HG02981 (cell line): Measurements from ENCODE around the gene UBE2J2.

Source experiments
- ATAC-seq: cut with Tn5 transposase; IDR thresholded peaks from one replicate; pipeline ENCODE4 v1.9.1; 2021; ENCODE audit warnings: mild to moderate bottlenecking, moderate library complexity; ENCODE audit not compliant: unreplicated experiment

Gene UBE2J2

GRCh38 chr1:1241588-1242219 is 31.9 kb downstream of the UBE2J2 start:
- ATAC-seq = no peak

DNA sequence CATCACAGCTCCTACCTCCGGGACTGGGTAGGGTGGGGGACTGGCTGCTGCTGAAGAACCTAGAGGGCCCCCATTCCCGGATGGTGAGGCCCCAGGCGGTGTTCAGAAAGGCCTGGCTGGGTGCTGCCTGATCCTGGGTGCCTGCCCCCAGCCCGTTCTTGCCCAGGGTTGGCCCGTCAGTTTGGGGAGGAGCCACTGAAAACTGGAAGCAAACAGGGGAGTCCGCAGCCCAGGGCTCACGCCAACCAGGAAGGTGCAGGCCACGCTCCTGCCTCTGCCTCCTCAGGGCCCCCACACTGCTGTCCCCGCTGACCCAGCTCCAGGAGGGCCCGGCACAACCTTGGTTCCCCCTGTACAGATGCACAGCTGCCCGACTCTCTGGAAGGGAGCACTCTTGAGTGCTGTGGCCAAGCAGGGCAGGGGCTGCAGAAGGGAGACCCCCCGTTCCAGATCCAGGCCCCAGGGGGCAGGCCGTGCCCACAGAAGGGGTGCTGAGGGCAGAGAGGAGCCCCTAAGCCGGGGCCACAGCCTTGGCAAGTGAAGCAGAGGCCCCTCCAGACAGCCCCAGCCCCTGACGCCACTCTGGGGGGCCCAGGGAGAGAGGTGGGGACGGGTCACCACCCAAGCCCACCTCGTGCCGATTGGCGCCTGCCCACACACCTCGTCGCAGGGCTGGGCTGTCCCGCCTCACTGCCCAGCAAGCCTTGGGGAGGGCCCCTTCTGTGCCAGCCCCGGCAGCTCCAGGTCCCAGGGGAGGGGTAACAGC is 32.6 kb downstream of the UBE2J2 start:
- ATAC-seq = no peak

- ATAC-seq = no peak
Observed at GRCh38 chr1:1240348-1240732, 33.3 kb downstream of the UBE2J2 start.

DNA sequence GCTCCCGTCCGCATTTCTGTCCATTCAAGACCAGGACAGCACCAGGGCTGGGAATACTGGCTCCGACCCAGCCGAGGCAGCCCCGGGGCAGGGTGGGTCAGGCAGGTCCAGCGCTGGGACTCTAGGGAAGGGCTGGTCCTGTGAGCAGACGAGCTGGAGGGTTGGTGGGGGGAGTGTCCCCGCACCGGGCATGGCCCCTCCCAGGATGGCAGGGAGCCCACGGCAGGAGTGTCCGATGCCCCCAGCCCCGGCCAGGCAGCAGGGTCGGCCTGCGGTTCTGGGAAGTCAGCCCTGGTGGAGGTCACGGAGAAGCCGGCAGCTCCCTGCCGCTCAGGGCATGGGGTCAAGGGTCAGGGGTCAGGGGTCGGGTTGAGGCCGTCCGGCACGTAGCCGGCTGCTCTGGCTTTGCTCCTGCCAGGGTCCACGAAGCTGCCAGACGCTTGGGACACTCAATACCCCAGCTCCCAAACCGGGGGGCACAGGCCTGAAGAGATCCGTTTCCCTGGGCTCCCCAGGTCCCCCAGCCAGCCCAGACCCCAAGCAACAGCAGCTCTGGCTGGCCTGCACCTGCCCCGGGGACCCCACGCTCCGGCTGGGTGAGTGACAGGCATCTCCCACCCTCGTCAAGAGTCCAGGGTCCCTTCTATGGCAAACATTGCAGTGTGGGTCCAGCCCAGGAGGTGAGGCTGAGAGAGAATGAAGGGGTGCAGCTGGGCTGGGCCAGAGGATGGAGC is 33.9 kb downstream of the UBE2J2 start:
- no peak for ATAC-seq

DNA sequence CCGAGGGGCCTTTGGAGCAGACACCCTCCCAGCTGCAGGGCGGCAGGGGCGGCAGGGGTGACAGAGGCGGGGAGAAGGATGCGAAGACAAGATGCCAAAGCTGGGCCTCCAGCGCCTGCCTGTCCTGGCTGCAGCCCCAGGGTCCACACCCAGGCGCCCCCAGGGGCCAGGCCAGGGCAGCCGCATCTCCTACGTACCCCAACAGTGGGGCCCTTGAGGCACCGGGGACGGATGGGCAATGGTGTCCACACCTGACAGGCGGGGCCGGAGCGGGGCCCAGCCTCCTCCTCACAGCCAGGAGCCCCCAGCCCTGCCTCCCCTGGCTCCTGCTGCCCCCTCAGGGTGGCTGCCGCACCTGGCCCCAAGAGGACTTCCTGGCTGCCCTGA is 34.4 kb downstream of the UBE2J2 start:
- ATAC-seq = no peak

DNA sequence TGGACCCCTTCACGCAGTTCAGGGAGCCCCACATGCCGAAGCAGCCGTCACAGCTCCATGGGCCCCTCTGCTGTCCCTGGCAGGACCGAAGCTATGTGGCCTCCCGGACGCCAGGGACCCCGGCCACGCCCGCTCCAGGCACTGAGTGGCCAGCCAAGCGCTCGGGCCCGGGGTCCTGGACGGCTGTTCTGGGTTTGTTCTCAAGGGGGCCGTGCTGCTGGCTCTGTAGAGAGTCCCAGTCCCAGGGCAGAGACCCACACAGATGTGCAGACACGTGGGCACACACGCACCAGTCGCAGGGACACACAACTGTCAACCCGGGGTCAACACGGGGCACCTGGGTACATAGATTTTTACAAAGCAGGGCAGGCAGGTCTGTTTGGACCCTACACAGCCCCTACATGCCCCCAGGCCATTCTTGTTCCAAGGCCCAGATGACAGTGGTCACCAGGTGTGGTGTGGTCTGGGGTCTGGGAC is 34.9 kb downstream of the UBE2J2 start:
- ATAC-seq = no peak

- ATAC-seq = no peak
Observed at GRCh38 chr1:1237874-1238701, 35.6 kb downstream of the UBE2J2 start.

GRCh38 chr1:1236945-1237873 is 36.4 kb downstream of the UBE2J2 start:
- no peak for ATAC-seq

GRCh38 chr1:1236176-1236763 is 37.4 kb downstream of the UBE2J2 start:
- no peak for ATAC-seq

- ATAC-seq = no peak
Observed at GRCh38 chr1:1235016-1235744, 38.5 kb downstream of the UBE2J2 start.

GRCh38 chr1:1234180-1234808 is 39.4 kb downstream of the UBE2J2 start:
- ATAC-seq = no peak

GRCh38 chr1:1233567-1233892 is 40.1 kb downstream of the UBE2J2 start:
- ATAC-seq = no peak

GRCh38 chr1:1232796-1233566 is 40.7 kb downstream of the UBE2J2 start:
- ATAC-seq = no peak

DNA sequence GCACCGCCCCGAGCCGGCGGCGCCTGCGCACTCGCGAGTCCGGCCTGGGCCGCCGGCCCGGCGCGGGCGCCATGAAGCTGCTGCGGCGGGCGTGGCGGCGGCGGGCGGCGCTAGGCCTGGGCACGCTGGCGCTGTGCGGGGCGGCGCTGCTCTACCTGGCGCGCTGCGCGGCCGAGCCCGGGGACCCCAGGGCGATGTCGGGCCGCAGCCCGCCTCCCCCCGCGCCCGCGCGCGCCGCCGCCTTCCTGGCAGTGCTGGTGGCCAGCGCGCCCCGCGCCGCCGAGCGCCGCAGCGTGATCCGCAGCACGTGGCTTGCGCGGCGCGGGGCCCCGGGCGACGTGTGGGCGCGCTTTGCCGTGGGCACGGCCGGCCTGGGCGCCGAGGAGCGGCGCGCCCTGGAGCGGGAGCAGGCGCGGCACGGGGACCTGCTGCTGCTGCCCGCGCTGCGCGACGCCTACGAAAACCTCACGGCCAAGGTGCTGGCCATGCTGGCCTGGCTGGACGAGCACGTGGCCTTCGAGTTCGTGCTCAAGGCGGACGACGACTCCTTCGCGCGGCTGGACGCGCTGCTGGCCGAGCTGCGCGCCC is 41.4 kb downstream of the UBE2J2 start, which contains the start of gene B3GALT6:
Gene B3GALT6 (plus strand): TSS at position 30 of the 588 bp plus-strand sequence. CDS start 42 bp downstream, at position 72.
- ATAC-seq = no peak

GRCh38 chr1:1231400-1232207 is 42.0 kb downstream of the UBE2J2 start, which contains the start of gene SDF4:
TSS of gene SDF4 (minus strand) at chr1:1232001. CDS start at chr1:1228772, 3,229 bp downstream.
- peak; percentile 91 for ATAC-seq

DNA sequence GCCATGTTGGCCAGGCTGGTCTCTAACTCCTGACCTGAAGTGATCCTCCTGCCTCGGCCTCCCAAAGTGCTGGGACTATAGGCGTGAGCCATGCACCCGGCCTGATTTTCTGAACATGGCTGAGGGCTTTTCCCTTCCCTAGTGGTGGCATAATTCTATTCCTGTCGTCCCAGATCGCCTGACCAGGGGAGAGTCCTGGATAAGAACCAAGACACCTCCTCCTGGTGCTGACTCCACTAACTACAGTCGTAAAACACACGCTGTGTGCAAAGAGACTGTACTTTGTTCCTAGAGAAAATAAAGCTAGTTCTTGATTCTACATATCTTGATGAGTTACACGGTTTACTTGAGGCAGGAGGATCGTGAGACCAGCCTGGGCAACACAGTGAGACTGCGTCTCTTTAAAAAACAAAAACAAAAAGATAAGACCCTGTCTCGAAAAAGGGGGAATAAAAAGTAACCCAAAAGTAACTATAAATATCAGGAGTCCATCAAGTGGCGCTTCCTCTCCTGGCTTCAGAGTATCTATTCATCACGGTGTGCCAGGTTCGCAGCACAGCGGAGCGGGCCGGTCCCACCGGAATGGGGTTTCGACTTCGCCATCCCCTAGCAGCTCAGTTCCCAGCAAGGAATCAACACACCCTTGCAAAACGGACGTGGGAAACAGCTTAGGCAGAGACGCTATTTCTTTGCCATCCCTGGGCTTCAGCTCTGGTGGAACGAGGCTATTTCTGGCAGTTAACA is 42.8 kb downstream of the UBE2J2 start:
- ATAC-seq = no peak
